Measurements from ENCODE around the gene SPATA20.

SPATA20 gene

GRCh38 chr17:50540560-50541401, 6.2 kb upstream of the SPATA20 start:
- DNase-seq (ENCODE audit: low read depth), result no peak

DNA sequence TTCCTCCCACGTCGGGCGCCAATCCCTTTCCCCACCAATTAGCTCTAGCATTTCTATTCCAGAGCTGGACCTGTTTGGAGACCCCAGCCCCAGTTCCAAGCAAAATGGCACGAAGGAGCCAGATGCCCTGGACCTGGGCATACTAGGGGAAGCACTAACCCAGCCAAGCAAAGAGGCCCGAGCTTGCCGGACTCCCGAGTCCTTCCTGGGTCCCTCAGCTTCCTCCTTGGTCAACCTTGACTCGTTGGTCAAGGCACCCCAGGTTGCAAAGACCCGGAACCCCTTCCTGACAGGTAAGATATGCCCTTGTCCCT, 5.6 kb upstream of the SPATA20 start:
- DNase-seq (ENCODE audit: low read depth), result no peak

GRCh38 chr17:50541716-50542688, 5.0 kb upstream of the SPATA20 start:
- peak; percentile 77 for DNase-seq (ENCODE audit: low read depth)

DNA sequence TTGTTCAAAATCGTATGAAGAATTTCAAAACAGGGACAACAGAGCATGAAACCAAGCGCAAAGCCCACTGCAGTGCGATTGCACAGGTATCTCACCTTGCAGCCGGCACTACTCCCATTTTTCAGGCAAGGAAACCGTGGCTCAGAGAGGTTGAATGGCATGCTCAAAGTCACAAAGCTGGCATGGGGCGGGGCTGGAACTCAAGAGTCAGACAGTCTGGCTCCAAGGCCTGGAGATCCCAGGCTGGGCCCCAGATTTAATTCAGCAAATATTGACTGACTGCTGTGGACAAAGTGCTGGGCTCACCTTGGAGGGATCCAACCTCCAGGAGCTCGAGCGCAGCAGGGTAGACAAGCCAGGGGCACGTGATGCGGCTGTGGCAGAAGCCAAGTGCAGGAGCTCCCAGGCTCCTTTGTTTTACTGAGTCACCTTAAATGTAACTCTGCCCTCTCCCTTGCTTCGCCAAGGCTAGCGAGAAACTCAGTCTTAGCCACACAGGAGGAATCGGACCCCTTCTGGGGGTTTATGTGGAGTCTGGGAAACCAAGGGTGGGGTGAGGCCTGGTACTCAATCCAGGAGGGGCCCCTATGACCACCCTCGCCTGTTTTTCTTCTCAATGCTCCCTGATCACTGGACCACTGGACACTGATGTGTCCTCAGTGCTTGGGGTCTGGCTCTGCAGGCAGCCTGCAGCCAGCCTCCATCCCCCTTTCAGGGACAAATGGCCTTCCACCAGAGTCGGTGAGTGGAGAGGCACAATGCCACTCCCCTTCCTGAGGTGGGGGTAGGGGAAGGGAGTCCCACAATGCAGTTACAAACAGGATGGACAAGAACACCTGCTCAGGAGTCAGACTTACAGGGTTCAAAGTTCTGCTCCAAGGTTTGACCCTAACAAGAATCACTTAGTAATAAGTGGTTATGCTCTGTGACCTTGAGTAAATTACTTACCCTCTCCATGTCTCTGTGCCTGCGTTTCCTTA, 3.9 kb upstream of the SPATA20 start:
- no peak for DNase-seq (ENCODE audit: low read depth)

DNA sequence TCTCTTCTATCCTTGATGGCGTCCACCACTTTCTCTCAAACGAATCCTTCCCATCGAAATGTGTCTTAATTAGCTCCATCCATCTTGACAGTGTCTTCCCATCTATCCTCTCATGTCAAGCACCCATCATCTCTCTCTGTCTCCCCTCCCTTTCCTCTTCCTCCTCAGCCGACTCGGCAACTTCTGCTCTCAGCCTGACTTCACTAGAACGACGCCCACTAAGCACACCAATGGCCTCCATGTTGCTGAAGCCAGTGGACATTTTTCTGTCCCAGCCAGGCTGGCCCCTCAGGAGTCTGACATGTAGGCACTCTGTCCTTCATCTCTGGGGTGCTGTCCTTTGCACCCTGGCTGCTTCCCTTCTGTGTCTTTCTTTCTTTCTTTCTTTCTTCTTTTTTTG, 2.5 kb upstream of the SPATA20 start:
- no peak for DNase-seq (ENCODE audit: low read depth)

DNA sequence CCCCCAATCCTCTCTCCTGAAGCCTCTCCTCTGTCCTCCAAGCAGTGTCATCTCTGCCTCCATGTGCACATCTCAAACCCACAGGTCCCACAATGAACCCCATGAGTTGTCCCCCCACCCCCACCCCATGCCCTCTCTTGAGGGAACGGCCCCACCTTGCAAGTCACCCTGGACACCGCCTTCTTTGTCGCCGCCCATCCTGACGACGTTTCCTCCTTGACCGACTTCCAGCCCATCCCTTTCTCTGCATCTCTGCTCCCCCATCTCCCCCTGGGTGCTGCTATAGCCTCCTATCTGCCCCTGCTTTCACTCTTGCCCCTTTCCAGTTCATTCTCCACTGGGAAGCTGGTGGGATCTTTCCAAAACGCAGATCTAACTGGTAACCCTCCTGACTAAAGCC, 1.7 kb upstream of the SPATA20 start:
- no peak for DNase-seq (ENCODE audit: low read depth)

DNA sequence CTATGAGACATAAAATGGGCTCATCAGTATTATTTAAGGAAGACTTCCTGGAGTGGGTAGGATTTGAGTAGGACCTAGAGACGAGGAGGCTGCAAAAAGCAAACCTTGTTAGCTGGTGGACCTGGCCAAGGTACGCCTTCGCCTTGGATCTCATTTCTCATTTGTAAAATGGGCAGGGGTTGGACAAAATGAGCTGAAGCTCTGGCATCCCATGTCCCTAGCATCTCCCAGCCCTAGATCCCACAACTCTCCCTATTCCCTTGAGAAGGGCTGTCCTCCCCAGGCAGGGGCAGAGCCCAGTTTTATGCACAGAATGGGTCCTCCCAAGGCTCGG, 306 bp upstream of the SPATA20 start:
- no peak for DNase-seq (ENCODE audit: low read depth)

DNA sequence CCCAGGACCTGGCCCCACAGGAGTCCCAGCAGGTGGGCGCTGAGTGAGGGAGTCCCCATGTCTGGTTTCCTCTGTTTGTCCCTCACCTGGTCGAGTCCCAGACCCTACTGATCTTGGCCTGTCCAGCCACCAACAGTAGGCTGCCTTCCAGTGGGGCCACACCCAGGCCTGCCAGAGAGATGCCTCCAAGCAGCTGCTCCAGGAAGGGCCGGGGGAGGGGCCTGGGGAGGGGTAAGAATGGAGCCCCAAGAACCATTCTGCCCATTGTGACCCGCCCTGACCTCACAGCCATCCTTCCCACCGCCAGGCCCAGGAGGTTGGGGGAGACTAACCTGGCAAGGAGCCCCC, 736 bp downstream of the SPATA20 start:
- DNase-seq (ENCODE audit: low read depth), result no peak

DNA sequence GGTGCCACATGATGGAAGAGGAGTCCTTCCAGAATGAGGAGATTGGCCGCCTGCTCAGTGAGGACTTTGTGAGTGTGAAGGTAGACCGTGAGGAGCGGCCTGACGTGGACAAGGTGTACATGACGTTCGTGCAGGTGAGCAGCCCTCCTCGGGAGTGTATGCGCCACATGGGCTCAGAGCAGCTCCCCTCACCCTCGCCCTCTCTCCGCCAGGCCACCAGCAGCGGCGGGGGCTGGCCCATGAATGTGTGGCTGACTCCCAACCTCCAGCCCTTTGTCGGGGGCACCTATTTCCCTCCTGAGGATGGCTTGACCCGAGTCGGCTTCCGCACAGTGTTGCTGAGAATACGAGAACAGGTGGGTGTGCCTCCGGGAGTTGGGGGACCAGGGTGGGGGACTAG, 1.9 kb downstream of the SPATA20 start:
- DNase-seq (ENCODE audit: low read depth), result no peak

DNA sequence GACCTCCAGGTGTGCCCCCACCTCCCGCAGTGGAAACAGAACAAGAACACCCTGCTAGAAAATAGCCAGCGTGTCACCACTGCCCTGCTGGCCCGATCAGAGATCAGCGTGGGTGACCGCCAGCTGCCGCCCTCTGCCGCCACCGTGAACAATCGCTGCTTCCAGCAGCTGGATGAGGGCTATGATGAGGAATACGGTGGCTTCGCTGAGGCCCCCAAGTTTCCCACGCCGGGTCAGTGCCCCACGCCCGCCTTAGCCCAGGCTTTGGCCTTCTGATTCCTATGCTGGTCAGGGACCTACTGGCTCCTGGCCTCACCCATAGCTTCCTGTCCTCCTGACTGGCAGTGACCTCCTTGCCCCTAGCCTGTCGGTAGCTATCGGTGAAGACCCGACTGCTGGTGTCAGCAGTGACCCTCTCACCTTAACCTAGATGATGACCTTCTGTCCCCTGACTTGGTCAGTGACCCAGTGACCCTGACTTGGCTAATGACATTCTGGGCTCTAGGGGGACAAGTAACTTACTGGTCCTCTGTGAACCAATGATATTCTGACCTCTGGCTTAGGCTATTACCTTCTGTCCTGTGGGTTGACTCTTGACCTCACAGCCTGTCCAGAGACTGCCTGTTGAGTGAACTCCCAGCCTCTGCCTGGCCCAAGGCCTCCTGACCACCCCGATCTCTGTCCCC, 2.4 kb downstream of the SPATA20 start:
- DNase-seq (ENCODE audit: low read depth), result no peak

DNA sequence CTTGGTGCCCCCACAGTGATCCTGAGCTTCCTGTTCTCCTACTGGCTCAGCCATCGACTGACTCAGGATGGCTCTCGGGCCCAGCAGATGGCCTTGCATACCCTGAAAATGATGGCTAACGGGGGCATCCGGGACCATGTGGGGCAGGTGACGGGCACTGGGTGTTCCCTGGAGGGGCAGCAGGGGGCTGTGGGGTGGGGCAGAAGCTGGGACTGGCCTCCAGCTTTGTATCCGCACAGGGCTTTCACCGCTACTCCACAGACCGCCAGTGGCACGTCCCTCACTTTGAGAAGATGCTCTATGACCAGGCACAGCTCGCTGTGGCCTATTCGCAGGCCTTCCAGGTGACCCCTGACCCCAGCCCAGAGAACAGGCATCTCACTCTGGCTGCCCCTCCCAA, 3.0 kb downstream of the SPATA20 start:
- no peak for DNase-seq (ENCODE audit: low read depth)

- no peak for DNase-seq (ENCODE audit: low read depth)
Measured at GRCh38 chr17:50550661-50551432, 3.9 kb downstream of the SPATA20 start.

- no peak for DNase-seq (ENCODE audit: low read depth)
Measured at GRCh38 chr17:50551433-50551815, 4.5 kb downstream of the SPATA20 start.

DNA sequence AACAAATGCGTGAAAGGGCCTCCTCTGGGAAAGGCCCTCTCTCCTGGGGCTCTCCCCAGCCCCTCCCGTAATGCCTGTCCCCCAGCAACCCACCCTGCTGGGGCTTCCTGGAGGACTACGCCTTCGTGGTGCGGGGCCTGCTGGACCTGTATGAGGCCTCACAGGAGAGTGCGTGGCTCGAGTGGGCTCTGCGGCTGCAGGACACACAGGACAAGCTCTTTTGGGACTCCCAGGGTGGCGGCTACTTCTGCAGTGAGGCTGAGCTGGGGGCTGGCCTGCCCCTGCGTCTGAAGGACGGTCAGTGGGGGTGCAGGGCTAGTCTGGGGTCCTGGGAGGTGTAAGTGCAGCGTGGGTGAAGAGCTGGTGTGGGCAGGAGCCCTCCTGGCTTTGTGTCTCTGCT, 4.9 kb downstream of the SPATA20 start:
- DNase-seq (ENCODE audit: low read depth), result no peak

DNA sequence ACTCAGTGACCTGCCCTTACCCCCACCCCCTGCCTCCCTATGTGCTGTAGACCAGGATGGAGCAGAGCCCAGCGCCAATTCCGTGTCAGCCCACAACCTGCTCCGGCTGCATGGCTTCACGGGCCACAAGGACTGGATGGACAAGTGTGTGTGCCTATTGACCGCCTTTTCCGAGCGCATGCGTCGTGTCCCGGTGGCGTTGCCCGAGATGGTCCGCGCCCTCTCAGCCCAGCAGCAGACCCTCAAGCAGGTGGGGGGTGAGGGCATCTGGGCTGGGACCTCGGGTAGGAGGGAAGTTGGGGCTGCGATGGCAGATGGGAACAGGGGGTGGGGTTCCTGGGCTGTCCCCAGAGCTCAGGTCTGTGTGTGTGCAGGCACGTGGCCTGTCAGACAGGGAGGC, 7.2 kb downstream of the SPATA20 start:
- DNase-seq (ENCODE audit: low read depth), result no peak

DNA sequence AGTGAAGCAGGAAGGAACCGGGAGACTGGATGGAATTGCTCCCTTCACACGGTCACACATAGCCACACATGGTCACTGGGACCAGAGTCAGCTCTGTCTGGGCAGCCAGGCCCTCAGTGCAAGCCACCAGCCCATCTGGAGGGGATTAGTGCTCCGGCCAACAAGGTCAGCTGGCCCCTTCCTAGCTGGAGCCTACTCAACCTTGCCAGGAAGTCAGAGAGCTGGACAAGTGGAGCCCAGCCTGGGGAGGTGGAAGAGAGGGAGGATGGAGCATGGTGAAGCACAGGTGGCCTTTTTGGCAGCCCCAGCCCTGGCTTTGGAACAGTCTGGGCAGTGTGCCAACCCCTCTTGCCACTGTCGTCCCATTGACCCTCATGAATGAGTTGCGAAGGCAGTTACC, 9.8 kb downstream of the SPATA20 start:
- DNase-seq (ENCODE audit: low read depth), result no peak

GRCh38 chr17:50557630-50558029, 10.7 kb downstream of the SPATA20 start:
- DNase-seq (ENCODE audit: low read depth), result no peak

DNA sequence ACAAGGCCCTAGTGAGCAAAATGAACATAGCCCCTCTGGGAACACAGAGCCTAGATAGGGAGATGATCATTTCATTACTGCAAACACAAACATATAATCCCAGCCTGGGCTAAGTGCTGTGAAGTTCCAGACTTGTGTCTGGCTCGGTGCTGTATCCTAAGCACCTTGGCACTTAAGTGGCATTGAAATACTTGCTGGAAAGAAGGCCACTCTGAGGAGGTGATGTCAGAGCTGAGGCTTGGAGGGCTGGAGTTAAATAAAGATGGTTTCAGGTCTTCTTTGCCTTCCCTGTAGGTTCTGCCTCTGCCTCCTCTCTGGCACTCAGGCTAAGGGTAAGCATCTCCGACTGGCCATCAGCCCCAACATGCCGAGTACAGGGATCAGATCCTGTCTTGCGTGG, 11.1 kb downstream of the SPATA20 start:
- DNase-seq (ENCODE audit: low read depth), result no peak

- no peak for DNase-seq (ENCODE audit: low read depth)
Measured at GRCh38 chr17:50558581-50558940, 11.6 kb downstream of the SPATA20 start.

DNA sequence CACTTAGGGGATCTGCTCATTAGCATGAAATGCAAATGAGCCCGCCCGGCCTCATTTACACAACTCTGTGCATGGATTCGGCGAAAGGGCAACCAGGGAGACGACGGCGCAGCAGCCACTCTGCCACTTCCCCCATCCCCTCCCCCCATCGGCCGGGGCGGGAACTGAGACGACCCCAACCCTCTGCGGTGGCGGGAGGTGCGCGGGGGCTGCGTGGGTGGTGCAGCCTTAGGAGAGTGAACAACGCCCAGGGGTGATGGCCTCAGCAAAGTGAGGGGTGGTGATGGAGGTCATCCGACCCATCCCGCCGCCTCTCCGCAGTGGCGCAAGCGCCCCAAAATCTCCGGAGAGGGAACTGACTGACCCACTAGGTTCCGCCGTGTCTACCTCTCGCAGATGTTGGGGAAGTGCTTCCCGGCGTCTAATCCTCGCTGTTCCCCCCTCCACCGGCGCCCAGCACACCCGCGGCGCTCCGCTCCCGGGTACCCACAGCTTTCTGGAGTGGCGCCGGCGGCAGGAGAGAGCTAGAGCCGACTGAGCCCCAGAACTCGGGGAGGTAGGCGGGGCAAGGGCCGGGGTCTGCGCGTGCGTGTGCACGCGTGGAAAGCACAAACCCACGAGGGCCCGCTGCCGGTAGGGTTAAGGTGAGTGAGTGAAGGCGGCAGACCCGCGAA, 12.1 kb downstream of the SPATA20 start:
- DNase-seq (ENCODE audit: low read depth), result no peak
